ENCODE data around the gene RIPPLY3. TPM values are rescaled to one million over a fixed set of nuclear protein-coding genes. Genes with fewer than 3 reads are reported as not detected.

RIPPLY3 gene, protein sequence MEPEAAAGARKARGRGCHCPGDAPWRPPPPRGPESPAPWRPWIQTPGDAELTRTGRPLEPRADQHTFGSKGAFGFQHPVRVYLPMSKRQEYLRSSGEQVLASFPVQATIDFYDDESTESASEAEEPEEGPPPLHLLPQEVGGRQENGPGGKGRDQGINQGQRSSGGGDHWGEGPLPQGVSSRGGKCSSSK
- not detected in 2 replicates for total RNA-seq
- 0.03 TPM in 1 of 2 replicates, not detected in the other for polyA plus RNA-seq
- polyA plus RNA-seq (2011; cell fraction: cytosol; rRNA removed): not detected in 2 replicates
- polyA plus RNA-seq (2011; cell fraction: nucleus; rRNA removed): not detected in 2 replicates
- polyA plus RNA-seq (2012): not detected in 2 replicates
- polyA minus RNA-seq: not detected in 2 replicates
- polyA minus RNA-seq (2011; cell fraction: cytosol; rRNA and poly(A)+ RNA removed): not detected
- polyA minus RNA-seq (2011; cell fraction: nucleus; rRNA and poly(A)+ RNA removed): not detected in 2 replicates
- percentile 6 among the genes with signal in this experiment for Bru-seq, nascent RNA
- BruChase-seq, experiment 1, labeled RNA remaining after a 6-hour chase: percentile 10 among the genes with signal in this experiment
- percentile 7 among the genes with signal in this experiment for BruChase-seq, experiment 2, labeled RNA remaining after a 2-hour chase
- long read RNA-seq: 0 reads

- H4K20me1 ChIP-seq (replicated peaks; ENCODE audit: control insufficient read depth, extremely low read depth, insufficient read depth, low read length): no peaks in the 10 kb centered on the region
- H3K9ac ChIP-seq (replicated peaks; ENCODE audit: extremely low read depth, insufficient read depth, low read length): peak within 1 kb of the TSS; percentile 16
These were observed at the start of gene RIPPLY3 for GRCh38 chr21:37006486-37007291. TSS of gene RIPPLY3 (plus strand) at chr21:37006702. CDS start at chr21:37006773, 71 bp downstream.

More at GRCh38 chr21:37006486-37007291, at the start of gene RIPPLY3:
- H3K27ac ChIP-seq (ENCODE audit: insufficient read depth, low read depth, low read length): no peak within 1 kb of the TSS
- H3K4me3 ChIP-seq (replicated peaks in 1 of 3; ENCODE audit: insufficient read depth in 1 of 3, low read depth in 1 of 3, low read length in 3 of 3): peak within 1 kb of the TSS; percentile 14 to 26 (median 14)
- no peaks in the 10 kb centered on the region for H3K79me2 ChIP-seq (ENCODE audit: control insufficient read depth, insufficient read depth, low read length)
- dilution Hi-C loops (cut with MboI; ENCODE audit: extremely low pct_ligation_motif_present, low sequenced_read_pairs) (no loop called here), intact Hi-C loops (cut with micrococcal nuclease) (loop anchor here (1.0 kb wide), 1 partner anchor 16 kb away; no protein-coding TSS in a partner anchor)
- peak within 1 kb of the TSS; percentile 70 for H3K4me2 ChIP-seq (ENCODE audit: insufficient read depth, low read length)
- no peaks in the 10 kb centered on the region for H3K9me1 ChIP-seq (replicated peaks; ENCODE audit: control insufficient read depth, extremely low read depth, insufficient read depth, low read length)
- H3K4me1 ChIP-seq (ENCODE audit: control insufficient read depth, extremely low read depth, insufficient read depth, low read length): peaks cover 8% of the 10 kb centered on the region
- no peaks in the 10 kb centered on the region for H3K9me3 ChIP-seq (replicated peaks; ENCODE audit: control insufficient read depth, insufficient read depth, low read length)
- FAIRE-seq: no peak
- no peak for DNase-seq (ENCODE audit: low read depth, low spot score)
- H3K36me3 ChIP-seq (ENCODE audit: control insufficient read depth in 2 of 2, extremely low read depth in 1 of 2, insufficient read depth in 2 of 2, low read length in 2 of 2): no peaks in the 10 kb centered on the region
- H2AFZ ChIP-seq (ENCODE audit: low read depth, low read length): peak within 1 kb of the TSS; percentile 77
- H3K27me3 ChIP-seq (ENCODE audit: control insufficient read depth in 2 of 2, insufficient read depth in 2 of 2, low read length in 2 of 2): peaks cover 26 to 32% of the 10 kb centered on the region in 2 experiments
- ChIA-PET POLR2A (no interaction called here), CTCF (interaction anchor here (0.7 to 3.5 kb wide), 4 partner anchors 10 to 30 kb away, joined by 3 to 25 read pairs (median 9); no protein-coding TSS in a partner anchor)
- TF ChIP-seq, protein P1, sequence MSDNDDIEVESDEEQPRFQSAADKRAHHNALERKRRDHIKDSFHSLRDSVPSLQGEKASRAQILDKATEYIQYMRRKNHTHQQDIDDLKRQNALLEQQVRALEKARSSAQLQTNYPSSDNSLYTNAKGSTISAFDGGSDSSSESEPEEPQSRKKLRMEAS (IDR thresholded peaks at IDR 0.05; ENCODE audit: insufficient read depth, insufficient read length): no peak
- peak; percentile 46 for TF ChIP-seq EZH2 (IDR thresholded peaks at IDR 0.05; ENCODE audit: borderline replicate concordance, low read depth, low read length, severe bottlenecking)
- no peak for TF ChIP-seq JUN (IDR thresholded peaks at IDR 0.05; ENCODE audit: borderline replicate concordance, insufficient read depth, insufficient read length, low read depth)
- TF ChIP-seq GATA2 (IDR thresholded peaks at IDR 0.05; ENCODE audit: insufficient read depth, insufficient read length, low read depth, low read length): no peak
- no peak for TF ChIP-seq POLR2A (IDR thresholded peaks at IDR 0.05; ENCODE audit: low read depth, low read length)
- no peak for TF ChIP-seq CTCF (IDR thresholded peaks at IDR 0.05; ENCODE audit: extremely low read depth in 1 of 2, insufficient read depth in 1 of 2, low read depth in 1 of 2, low read length in 2 of 2)
- TF ChIP-seq MYC (IDR thresholded peaks at IDR 0.05; ENCODE audit: low read depth, low read length): no peak
- BruUV-seq (replicated peaks): no TSS peak
